ENCODE data around the gene PNMT. TPM values are rescaled to one million over a fixed set of nuclear protein-coding genes. Genes with fewer than 3 reads are reported as not detected.
A peak's percentile ranks its signal among the peaks of the same experiment; 100 is the strongest.

The PNMT gene
- total and polyA plus RNA-seq, 2 of the 8 experiments (the other 6 are each of a cell fraction or from before 2014, with no cell fraction given) = 5.6 to 10.9 TPM

- H2BK5ac ChIP-seq (ENCODE audit: low read depth, low read length) = peak overlapping the region; percentile 39; the same call in 1 of the 2 replicates
- H3K23me2 ChIP-seq (ENCODE audit: low read depth, low read length) = peaks cover 11% of the 10 kb centered on the region; the same call in 1 of the 2 replicates
- peaks cover 0 to under 1% (median 0%) of the 10 kb centered on the region in 4 experiments; a peak in 2 of 8 replicates for H3K36me3 ChIP-seq (ENCODE audit: control insufficient read depth in 2 of 4, insufficient read depth in 4 of 4, low read length in 3 of 4)
- H3K14ac ChIP-seq (ENCODE audit: insufficient read length) = no peak overlapping the region
- H3K4me3 ChIP-seq (ENCODE audit: extremely low read depth in 1 of 4, insufficient read depth in 2 of 4, low read depth in 3 of 4, low read length in 4 of 4) = no peak overlapping the region
- ChIA-PET POLR2A (ENCODE audit: partially characterized antibody) (interaction anchor here (0.7 to 32.5 kb wide), 11 partner anchors 13 to 191 kb away, joined by 3 to 708 read pairs (median 4); partner anchors contain the start of genes ERBB2, PGAP3 and STARD3), CTCF (ENCODE audit: partially characterized antibody) (interaction anchor here (0.7 to 52.4 kb wide), 11 partner anchors 16 to 140 kb away, joined by 3 to 1885 read pairs (median 3); partner anchors contain the start of genes ERBB2, MIEN1, PGAP3 and PPP1R1B)
- no peak overlapping the region for H4K5ac ChIP-seq (ENCODE audit: insufficient read length, low read depth, low read length)
- no peak overlapping the region; a peak in 1 of 4 replicates for H3K4me2 ChIP-seq (ENCODE audit: insufficient read depth in 1 of 2, low read depth in 2 of 2, low read length in 2 of 2)
- no peak overlapping the region for H2BK120ac ChIP-seq (replicated peaks; ENCODE audit: low read depth, low read length)
- peaks cover 0 to 22% (median 6%) of the 10 kb centered on the region in 4 experiments; a peak in 4 of 7 replicates for H3K27me3 ChIP-seq (replicated peaks in 1 of 4; ENCODE audit: control insufficient read depth in 3 of 4, extremely low read depth in 1 of 4, insufficient read depth in 3 of 4, low read length in 3 of 4)
- peak overlapping the region; percentile 2 for H3K4ac ChIP-seq (replicated peaks; ENCODE audit: insufficient read length, low read depth, low read length)
- no peak overlapping the region for H4K91ac ChIP-seq (replicated peaks; ENCODE audit: insufficient read length, low read length)
- no peak overlapping the region for H3K27ac ChIP-seq (ENCODE audit: low read depth, low read length)
- H2BK15ac ChIP-seq (ENCODE audit: low read length) = peak overlapping the region; percentile 88; the same call in 1 of the 2 replicates
- no peaks in the 10 kb centered on the region for H3K79me1 ChIP-seq (ENCODE audit: low read depth, low read length)
- peaks cover 0 to 2% of the 10 kb centered on the region in 2 experiments for H4K20me1 ChIP-seq (replicated peaks in 1 of 2; ENCODE audit: control insufficient read depth in 1 of 2, insufficient read depth in 2 of 2, low read length in 2 of 2)
- H3K23ac ChIP-seq (ENCODE audit: insufficient read length) = no peak overlapping the region
- peak overlapping the region; percentile 75; the same call in 1 of the 2 replicates for H2BK12ac ChIP-seq (ENCODE audit: low read depth, low read length)
- no peak overlapping the region for H3K9ac ChIP-seq (replicated peaks in 1 of 4; ENCODE audit: extremely low read depth in 1 of 4, low read depth in 3 of 4, low read length in 3 of 4)
- TF ChIP-seq BACH1 (IDR thresholded peaks at IDR 0.05; ENCODE audit: low read length) = no peak
- no peak for TF ChIP-seq JUN (IDR thresholded peaks at IDR 0.05; ENCODE audit: low read depth, low read length)
- TF ChIP-seq MAX (IDR thresholded peaks at IDR 0.05) = no peak
- no peak for TF ChIP-seq EP300 (IDR thresholded peaks at IDR 0.05; ENCODE audit: borderline replicate concordance in 1 of 2, low read depth in 2 of 2, low read length in 2 of 2)
- TF ChIP-seq GABPA (IDR thresholded peaks at IDR 0.05; ENCODE audit: borderline replicate concordance, insufficient read depth, low read length) = no peak
- no peak for TF ChIP-seq RBBP5 (IDR thresholded peaks at IDR 0.05; ENCODE audit: borderline replicate concordance, low read depth, low read length)
- TF ChIP-seq CREB1 (IDR thresholded peaks at IDR 0.05) = no peak
- no peak for TF ChIP-seq CTBP2 (IDR thresholded peaks at IDR 0.05; ENCODE audit: borderline replicate concordance, insufficient read depth, insufficient read length, low read length)
- TF ChIP-seq RXRA (IDR thresholded peaks at IDR 0.05; ENCODE audit: insufficient read depth, low read depth, low read length) = no peak
- no peak for TF ChIP-seq SP1 (IDR thresholded peaks at IDR 0.05; ENCODE audit: low read depth, low read length)
- TF ChIP-seq POLR2AphosphoS5 (IDR thresholded peaks at IDR 0.05; ENCODE audit: low read depth, low read length) = no peak
- no peak for TF ChIP-seq HDAC6 (IDR thresholded peaks at IDR 0.05; ENCODE audit: low read depth, low read length)
- no peak for TF ChIP-seq ZNF274 (IDR thresholded peaks at IDR 0.05; ENCODE audit: borderline replicate concordance, extremely low read depth, low read length)
- TF ChIP-seq POLR2A (IDR thresholded peaks at IDR 0.05; ENCODE audit: control extremely low read depth in 1 of 2, low read depth in 2 of 2, low read length in 2 of 2) = no peak
- H3K18ac ChIP-seq (ENCODE audit: extremely low read depth, low read length) = no peak overlapping the region
- H3K79me2 ChIP-seq (ENCODE audit: control insufficient read depth in 1 of 2, insufficient read depth in 2 of 2, low read length in 2 of 2) = no peaks in the 10 kb centered on the region
- WGBS, 2 experiments (ENCODE audit: extremely low coverage in 1 of 2, insufficient coverage in 1 of 2, insufficient read length in 1 of 2, insufficient replicate concordance in 2 of 2, low coverage in 1 of 2, low lambda C conversion rate in 2 of 2, missing lambda C conversion rate in 1 of 2) = 74% methylated on average over 2 of the region's 2 CpGs; no CpG with 5 or more reads in 1 of the 2 experiments
- H3K56ac ChIP-seq (replicated peaks; ENCODE audit: insufficient read length, low read depth, low read length) = no peak overlapping the region
- no peak overlapping the region for H2AFZ ChIP-seq (ENCODE audit: low read length)
- H2BK20ac ChIP-seq (ENCODE audit: low read length) = peak overlapping the region; percentile 61; the same call in 1 of the 2 replicates
- H2AK5ac ChIP-seq (ENCODE audit: low read depth, low read length) = peak overlapping the region; percentile 66
- no peaks in the 10 kb centered on the region for H3K9me3 ChIP-seq (ENCODE audit: insufficient read depth in 2 of 2, low read depth in 1 of 2, low read length in 1 of 2)
- DNase-seq (ENCODE audit: low read depth in 1 of 2, low spot score in 2 of 2) (no peak), FAIRE-seq (no peak)
- H3K4me1 ChIP-seq (replicated peaks in 1 of 4; ENCODE audit: control insufficient read depth in 3 of 4, insufficient read depth in 4 of 4, low read length in 3 of 4) = peaks cover 0 to 48% (median 43%) of the 10 kb centered on the region in 4 experiments; a peak in 6 of 7 replicates
- no peak overlapping the region; the same call in 1 of the 2 replicates for H4K8ac ChIP-seq (ENCODE audit: extremely low read depth, insufficient read depth, low read length)
These were observed 2.0 kb upstream of the PNMT start for GRCh38 chr17:39666231-39666600.
